Ishikawa (cell line): ENCODE results near the gene TTLL10.

Experiments used
- EP300 ChIP-seq: IDR thresholded peaks from 2 replicates; pipeline ENCODE4 v1.6.1; 2012; ENCODE audit warnings: borderline replicate concordance
- REST ChIP-seq: IDR thresholded peaks from 2 replicates; pipeline ENCODE4 v1.6.1; 2012; ENCODE audit warnings: low read depth, mild to moderate bottlenecking
- YY1 ChIP-seq: IDR thresholded peaks from 2 replicates; pipeline ENCODE4 v1.6.1; 2012; ENCODE audit warnings: low read depth
- TF ChIP-seq, protein P1 (sequence below): IDR thresholded peaks from 2 replicates; pipeline ENCODE4 v1.6.1; 2012

DNA sequence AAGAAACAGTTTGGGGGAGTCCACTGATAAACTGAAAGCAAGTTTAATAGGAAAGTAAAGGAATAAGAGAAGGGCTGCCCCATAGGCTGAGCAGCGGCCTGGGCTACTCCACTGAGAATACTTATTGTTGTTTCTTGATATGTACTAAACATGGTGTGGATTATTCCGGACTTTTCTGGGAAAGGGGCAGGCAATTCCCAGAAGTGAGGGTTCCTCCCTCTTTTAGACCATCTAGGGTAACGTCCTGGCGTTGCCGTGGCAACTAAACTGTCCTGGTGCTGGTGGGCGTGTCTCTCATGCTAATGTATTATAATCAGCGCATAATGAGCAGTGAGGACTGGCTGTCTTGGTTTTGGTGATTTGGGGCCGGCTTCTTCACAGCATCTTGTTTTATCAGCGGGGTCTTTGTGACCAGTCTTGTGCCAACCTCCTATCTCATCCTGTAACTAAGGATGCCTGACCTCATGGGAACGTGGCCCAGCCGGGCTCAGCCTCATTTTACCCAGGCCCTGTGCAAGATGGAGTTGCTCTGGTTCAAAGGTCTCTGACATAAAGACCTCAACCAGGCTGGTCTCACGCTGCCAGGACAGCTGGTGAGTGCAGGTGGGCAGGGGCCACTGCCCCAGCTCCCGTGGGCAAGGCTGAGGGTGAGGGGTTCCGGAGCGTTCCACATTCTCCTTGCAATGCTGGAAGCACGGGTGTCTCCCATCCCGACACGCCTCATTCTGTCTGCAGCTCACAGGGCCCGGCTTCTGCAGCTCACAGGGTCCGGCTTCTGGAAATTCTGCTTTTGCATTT lies 38.1 kb upstream of the TTLL10 start:
- no peak for TF ChIP-seq REST
- TF ChIP-seq, protein P1, sequence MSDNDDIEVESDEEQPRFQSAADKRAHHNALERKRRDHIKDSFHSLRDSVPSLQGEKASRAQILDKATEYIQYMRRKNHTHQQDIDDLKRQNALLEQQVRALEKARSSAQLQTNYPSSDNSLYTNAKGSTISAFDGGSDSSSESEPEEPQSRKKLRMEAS = no peak
- TF ChIP-seq EP300 = no peak
- no peak for TF ChIP-seq YY1
